Measurements from ENCODE around the gene OR4C16.

Gene OR4C16, protein sequence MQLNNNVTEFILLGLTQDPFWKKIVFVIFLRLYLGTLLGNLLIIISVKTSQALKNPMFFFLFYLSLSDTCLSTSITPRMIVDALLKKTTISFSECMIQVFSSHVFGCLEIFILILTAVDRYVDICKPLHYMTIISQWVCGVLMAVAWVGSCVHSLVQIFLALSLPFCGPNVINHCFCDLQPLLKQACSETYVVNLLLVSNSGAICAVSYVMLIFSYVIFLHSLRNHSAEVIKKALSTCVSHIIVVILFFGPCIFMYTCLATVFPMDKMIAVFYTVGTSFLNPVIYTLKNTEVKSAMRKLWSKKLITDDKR

DNA sequence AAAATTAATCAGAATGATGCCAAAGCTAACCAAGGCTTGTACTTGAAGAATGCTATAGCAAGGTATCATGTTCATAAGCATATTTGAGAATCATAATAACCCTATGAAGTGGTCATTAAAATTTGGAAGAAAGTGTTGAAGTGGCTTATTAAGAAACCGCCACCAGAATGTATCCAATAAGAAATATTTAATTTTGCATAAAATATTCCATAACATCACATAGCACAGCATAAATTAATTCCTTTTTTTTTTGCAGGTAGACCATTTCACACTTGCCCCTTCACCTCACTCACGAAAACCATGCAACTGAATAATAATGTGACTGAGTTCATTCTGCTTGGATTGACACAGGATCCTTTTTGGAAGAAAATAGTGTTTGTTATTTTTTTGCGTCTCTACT lies at the start of gene OR4C16:
OR4C16 (plus strand) TSS at position 301 of the 400 bp plus-strand sequence; CDS start at position 301, 0 bp downstream.
- H3K27ac ChIP-seq: no peak within 1 kb of the TSS
- TF ChIP-seq, protein P1, sequence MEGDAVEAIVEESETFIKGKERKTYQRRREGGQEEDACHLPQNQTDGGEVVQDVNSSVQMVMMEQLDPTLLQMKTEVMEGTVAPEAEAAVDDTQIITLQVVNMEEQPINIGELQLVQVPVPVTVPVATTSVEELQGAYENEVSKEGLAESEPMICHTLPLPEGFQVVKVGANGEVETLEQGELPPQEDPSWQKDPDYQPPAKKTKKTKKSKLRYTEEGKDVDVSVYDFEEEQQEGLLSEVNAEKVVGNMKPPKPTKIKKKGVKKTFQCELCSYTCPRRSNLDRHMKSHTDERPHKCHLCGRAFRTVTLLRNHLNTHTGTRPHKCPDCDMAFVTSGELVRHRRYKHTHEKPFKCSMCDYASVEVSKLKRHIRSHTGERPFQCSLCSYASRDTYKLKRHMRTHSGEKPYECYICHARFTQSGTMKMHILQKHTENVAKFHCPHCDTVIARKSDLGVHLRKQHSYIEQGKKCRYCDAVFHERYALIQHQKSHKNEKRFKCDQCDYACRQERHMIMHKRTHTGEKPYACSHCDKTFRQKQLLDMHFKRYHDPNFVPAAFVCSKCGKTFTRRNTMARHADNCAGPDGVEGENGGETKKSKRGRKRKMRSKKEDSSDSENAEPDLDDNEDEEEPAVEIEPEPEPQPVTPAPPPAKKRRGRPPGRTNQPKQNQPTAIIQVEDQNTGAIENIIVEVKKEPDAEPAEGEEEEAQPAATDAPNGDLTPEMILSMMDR (conservative IDR thresholded peaks at IDR 0.05): no peak

GRCh38 chr11:55554169-55554568 lies 17.8 kb upstream of the OR4C16 start, which contains the start of gene OR4C15:
OR4C15 (plus strand) TSS chr11:55554469; CDS start chr11:55554469, 0 bp downstream.
- no peak within 1 kb of the TSS for H3K27ac ChIP-seq
- TF ChIP-seq, protein P1 (conservative IDR thresholded peaks at IDR 0.05): no peak

DNA sequence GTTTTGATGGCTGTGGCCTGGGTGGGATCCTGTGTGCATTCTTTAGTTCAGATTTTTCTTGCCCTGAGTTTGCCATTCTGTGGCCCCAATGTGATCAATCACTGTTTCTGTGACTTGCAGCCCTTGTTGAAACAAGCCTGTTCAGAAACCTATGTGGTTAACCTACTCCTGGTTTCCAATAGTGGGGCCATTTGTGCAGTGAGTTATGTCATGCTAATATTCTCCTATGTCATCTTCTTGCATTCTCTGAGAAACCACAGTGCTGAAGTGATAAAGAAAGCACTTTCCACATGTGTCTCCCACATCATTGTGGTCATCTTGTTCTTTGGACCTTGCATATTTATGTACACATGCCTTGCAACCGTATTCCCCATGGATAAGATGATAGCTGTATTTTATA lies 620 bp downstream of the OR4C16 start:
- H3K27ac ChIP-seq: no peak overlapping the region
- TF ChIP-seq, protein P1 (conservative IDR thresholded peaks at IDR 0.05): no peak

DNA sequence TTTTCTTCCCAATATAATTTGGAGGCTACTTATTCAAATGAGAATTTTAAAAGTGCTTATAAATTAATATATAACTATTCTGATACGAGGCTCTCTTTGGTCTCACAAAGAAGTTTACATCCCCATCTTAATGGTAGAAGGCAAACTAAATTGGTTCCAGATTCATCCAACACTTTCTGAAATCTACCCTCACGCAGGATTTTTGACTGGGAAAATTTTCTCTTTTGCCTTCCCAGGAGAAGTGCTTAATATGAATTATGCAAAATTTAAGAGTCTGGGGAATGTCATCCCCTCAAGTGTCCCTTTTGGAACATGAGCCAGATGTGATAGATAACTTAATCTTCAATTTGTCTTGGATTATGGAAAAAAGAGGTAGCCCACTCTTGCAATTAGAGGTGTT lies 35.6 kb downstream of the OR4C16 start, which contains the start of gene OR4C11:
OR4C11 (minus strand) TSS at position 101 of the 400 bp plus-strand sequence. CDS start 3,272 bp downstream, outside the sequence.
- TF ChIP-seq, protein P1 (conservative IDR thresholded peaks at IDR 0.05): no peak
- H3K27ac ChIP-seq: no peak within 1 kb of the TSS

Data from VCaP (cell line).